ENCODE results near the gene MYH15.

Gene MYH15

DNA sequence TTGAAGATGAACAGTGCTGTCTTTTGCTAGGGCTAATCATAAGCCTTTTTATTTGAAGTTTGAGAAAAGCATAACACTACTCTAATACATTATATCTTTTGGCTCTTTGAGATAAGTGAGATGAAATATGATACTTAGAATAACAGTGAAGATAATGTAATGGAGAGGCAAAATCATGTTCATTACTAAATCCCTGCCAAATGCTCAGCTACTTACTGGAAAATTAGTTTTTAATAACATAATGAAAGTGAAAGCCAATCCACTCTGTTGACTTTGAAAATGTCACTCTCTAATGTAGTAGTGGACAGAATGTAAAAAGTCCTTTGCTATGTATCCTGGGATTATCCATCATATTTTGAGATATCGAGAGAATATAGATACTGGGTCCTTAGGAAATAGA, 35.9 kb upstream of the MYH15 start:
- Histone ChIP-seq H3K36me3 (ENCODE audit: insufficient read depth, low read length) (peaks cover 22% of the 10 kb centered on the region), H3K4me3 (no peak overlapping the region), H3K9me3 (ENCODE audit: low read depth, low read length) (no peaks in the 10 kb centered on the region), H3K27ac (no peak overlapping the region), H3K9ac (ENCODE audit: insufficient read length) (no peak overlapping the region)
- no peak for DNase-seq (ENCODE audit: low read depth, low spot score)
- no peak for TF ChIP-seq FOXP2 (optimal IDR thresholded peaks at IDR 0.05; ENCODE audit: control extremely low read depth, extremely low read length, insufficient read depth)
- no peak for TF ChIP-seq EZH2 (IDR thresholded peaks at IDR 0.05)
- no peak for TF ChIP-seq POLR2AphosphoS5 (IDR thresholded peaks at IDR 0.05; ENCODE audit: borderline replicate concordance, low read depth, low read length)

DNA sequence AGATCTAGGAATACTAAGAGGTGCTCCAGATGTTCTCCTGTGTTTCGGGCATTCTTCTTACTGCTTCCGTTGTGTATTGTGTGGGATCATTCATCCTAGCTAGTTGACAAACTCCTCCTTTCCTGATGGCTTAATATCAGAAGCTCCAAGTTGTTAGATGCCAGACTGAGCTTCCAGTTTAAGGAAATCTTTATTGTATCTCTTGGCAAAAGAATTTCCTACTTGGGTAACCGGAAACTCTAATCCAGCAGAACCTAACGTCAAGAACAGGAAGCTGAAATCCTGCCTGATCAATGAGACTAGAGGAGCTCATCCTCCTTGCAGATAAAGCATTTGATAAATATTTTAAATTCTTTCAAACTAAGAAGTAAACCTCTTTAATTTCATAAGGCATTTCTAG, 27.7 kb upstream of the MYH15 start:
- DNase-seq (ENCODE audit: low read depth, low spot score), result peak; percentile 18
- H3K4me3 ChIP-seq, result peak overlapping the region; percentile 10; the same call in 1 of the 2 replicates
- peak overlapping the region; percentile 21; the same call in 1 of the 2 replicates for H3K27ac ChIP-seq
- no peak overlapping the region for H3K9ac ChIP-seq (ENCODE audit: insufficient read length)
- H3K9me3 ChIP-seq (ENCODE audit: low read depth, low read length), result no peaks in the 10 kb centered on the region
- TF ChIP-seq POLR2AphosphoS5 (IDR thresholded peaks at IDR 0.05; ENCODE audit: borderline replicate concordance, low read depth, low read length), result no peak
- TF ChIP-seq FOXP2 (optimal IDR thresholded peaks at IDR 0.05; ENCODE audit: control extremely low read depth, extremely low read length, insufficient read depth), result no peak
- no peak for TF ChIP-seq EZH2 (IDR thresholded peaks at IDR 0.05)
- peaks cover 6% of the 10 kb centered on the region; the same call in 1 of the 2 replicates for H3K36me3 ChIP-seq (ENCODE audit: insufficient read depth, low read length)

DNA sequence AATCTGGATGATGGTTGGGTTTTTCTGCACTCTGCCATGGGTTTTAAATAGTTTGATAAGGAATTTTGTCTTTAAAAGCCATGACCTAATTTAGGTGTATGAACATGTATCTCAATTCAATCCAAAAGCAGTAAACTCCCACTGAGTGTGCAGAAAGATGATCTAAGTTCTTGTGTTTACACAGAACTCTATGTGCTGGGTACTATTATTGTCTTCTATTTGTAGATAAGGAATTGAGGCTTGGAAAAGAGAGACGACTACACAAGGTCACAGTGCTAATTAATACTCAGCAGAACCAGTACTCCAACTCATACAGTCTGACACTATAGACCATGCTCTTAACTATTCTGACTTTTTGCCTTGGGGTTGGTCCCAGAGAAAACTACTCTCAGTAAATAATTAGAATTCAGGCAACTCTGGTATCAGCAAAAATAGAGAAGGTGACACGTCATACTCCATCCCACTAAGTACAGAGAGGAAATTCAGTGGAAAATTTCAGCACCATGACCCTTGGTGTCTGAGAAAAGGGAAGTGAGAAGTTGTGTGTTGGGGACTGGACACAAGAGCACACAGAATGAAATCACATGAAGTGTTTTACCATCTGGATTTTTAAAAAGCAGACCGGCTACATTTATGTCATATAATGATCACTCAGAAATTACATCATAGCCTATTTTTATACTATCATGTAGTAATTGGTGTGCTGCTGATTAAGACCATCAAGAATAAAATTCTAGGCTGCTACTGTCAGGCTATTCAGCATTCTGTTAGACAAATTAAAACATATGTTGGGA, 18.3 kb upstream of the MYH15 start:
- Histone ChIP-seq H3K4me3 (no peak overlapping the region), H3K9me3 (ENCODE audit: low read depth, low read length) (no peaks in the 10 kb centered on the region), H3K9ac (ENCODE audit: insufficient read length) (no peak overlapping the region), H3K27ac (no peak overlapping the region), H3K36me3 (ENCODE audit: insufficient read depth, low read length) (no peaks in the 10 kb centered on the region)
- TF ChIP-seq EZH2 (IDR thresholded peaks at IDR 0.05) (no peak), FOXP2 (optimal IDR thresholded peaks at IDR 0.05; ENCODE audit: control extremely low read depth, extremely low read length, insufficient read depth) (no peak), POLR2AphosphoS5 (IDR thresholded peaks at IDR 0.05; ENCODE audit: borderline replicate concordance, low read depth, low read length) (no peak)
- no peak for DNase-seq (ENCODE audit: low read depth, low spot score)

DNA sequence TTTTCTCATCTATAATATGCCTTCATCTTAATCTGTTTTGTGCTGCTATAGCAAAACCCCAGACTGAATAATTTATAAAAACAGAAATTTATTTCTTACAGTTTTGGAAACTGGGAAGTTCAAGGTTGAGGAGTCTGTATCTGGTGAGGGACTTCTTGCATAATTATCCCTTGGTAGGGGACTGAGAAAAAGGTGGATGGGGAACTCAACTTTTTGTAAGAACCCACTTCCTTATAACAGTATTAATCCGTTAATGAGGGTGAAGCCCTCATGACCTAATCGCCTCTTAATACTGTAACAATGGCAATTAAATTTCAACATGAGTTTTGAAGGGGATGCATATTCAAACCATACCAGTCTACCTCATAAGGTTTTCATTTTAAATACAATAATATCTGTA, 17.4 kb upstream of the MYH15 start:
- TF ChIP-seq EZH2 (IDR thresholded peaks at IDR 0.05) (no peak), FOXP2 (optimal IDR thresholded peaks at IDR 0.05; ENCODE audit: control extremely low read depth, extremely low read length, insufficient read depth) (no peak), POLR2AphosphoS5 (IDR thresholded peaks at IDR 0.05; ENCODE audit: borderline replicate concordance, low read depth, low read length) (no peak)
- H3K9ac ChIP-seq (ENCODE audit: insufficient read length), result no peak overlapping the region
- no peaks in the 10 kb centered on the region for H3K36me3 ChIP-seq (ENCODE audit: insufficient read depth, low read length)
- no peaks in the 10 kb centered on the region for H3K9me3 ChIP-seq (ENCODE audit: low read depth, low read length)
- no peak for DNase-seq (ENCODE audit: low read depth, low spot score)
- H3K4me3 ChIP-seq, result no peak overlapping the region
- H3K27ac ChIP-seq, result no peak overlapping the region

DNA sequence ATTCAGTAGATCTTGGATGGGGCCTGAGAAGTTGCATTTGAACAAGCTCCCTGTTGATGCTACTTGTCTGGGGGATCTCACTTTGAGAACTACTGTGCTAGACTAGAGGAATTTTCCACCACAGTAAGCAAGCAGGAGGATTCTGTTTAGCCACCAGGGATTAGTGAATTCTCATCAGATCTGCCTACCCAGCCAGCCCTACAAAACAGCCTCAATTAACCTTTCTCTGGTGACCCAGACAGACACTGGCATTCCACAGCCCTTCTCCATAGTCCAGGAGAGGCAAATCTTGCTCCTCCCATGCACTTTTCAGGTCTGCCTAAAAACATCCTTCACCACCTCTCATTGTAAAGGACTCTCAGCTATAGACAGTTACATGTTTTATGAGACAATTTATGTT, 16.7 kb upstream of the MYH15 start:
- TF ChIP-seq EZH2 (IDR thresholded peaks at IDR 0.05) (no peak), FOXP2 (optimal IDR thresholded peaks at IDR 0.05; ENCODE audit: control extremely low read depth, extremely low read length, insufficient read depth) (no peak)
- no peak overlapping the region for H3K9ac ChIP-seq (ENCODE audit: insufficient read length)
- no peaks in the 10 kb centered on the region for H3K36me3 ChIP-seq (ENCODE audit: insufficient read depth, low read length)
- H3K4me3 ChIP-seq, result no peak overlapping the region
- no peak overlapping the region for H3K27ac ChIP-seq
- no peak for DNase-seq (ENCODE audit: low read depth, low spot score)
- no peaks in the 10 kb centered on the region for H3K9me3 ChIP-seq (ENCODE audit: low read depth, low read length)

DNA sequence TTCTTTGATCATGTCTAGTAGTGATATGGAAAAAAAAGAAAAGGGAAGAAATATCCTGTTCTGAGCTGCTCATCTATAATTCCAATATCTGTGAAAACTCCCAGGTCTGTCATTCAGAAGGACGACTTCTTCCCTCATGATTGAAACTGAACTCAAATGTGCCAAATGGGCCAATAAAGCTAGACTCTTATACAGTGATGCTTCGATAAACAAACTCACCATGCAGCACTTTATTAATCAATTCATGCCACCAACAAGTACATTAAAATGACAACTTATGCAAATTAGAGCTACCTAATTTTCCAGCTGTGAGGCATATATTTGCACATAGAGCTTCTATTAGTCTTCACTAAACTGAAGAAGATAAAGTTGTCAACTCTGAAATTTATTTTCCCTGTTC, 15.6 kb upstream of the MYH15 start:
- Histone ChIP-seq H3K9ac (ENCODE audit: insufficient read length) (no peak overlapping the region), H3K9me3 (ENCODE audit: low read depth, low read length) (no peaks in the 10 kb centered on the region), H3K27ac (no peak overlapping the region), H3K4me3 (no peak overlapping the region), H3K36me3 (ENCODE audit: insufficient read depth, low read length) (no peaks in the 10 kb centered on the region)
- DNase-seq (ENCODE audit: low read depth, low spot score), result no peak
- no peak for TF ChIP-seq EZH2 (IDR thresholded peaks at IDR 0.05)
- TF ChIP-seq POLR2AphosphoS5 (IDR thresholded peaks at IDR 0.05; ENCODE audit: borderline replicate concordance, low read depth, low read length), result no peak
- TF ChIP-seq FOXP2 (optimal IDR thresholded peaks at IDR 0.05; ENCODE audit: control extremely low read depth, extremely low read length, insufficient read depth), result no peak

DNA sequence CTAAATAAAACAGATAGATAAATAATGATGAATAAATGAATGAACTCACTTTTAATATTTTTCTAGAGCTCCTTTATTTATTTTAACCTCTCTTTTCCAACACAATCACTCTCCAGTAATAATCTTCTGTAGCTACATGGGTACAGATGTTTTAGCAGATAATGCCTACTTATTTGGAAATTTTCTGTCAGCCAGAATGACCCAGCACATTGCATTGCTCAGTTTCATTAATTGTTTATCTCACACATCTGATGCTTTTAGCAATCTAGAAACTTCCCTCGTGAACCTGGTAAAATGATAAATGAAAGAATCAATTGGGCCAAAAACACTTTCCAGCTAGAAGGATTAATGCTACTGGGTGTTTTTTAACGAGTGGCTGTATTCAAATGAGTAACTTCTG, 14.9 kb upstream of the MYH15 start:
- Histone ChIP-seq H3K27ac (no peak overlapping the region), H3K9me3 (ENCODE audit: low read depth, low read length) (no peaks in the 10 kb centered on the region)
- no peak for TF ChIP-seq POLR2AphosphoS5 (IDR thresholded peaks at IDR 0.05; ENCODE audit: borderline replicate concordance, low read depth, low read length)
- no peak for TF ChIP-seq EZH2 (IDR thresholded peaks at IDR 0.05)
- no peak for TF ChIP-seq FOXP2 (optimal IDR thresholded peaks at IDR 0.05; ENCODE audit: control extremely low read depth, extremely low read length, insufficient read depth)

DNA sequence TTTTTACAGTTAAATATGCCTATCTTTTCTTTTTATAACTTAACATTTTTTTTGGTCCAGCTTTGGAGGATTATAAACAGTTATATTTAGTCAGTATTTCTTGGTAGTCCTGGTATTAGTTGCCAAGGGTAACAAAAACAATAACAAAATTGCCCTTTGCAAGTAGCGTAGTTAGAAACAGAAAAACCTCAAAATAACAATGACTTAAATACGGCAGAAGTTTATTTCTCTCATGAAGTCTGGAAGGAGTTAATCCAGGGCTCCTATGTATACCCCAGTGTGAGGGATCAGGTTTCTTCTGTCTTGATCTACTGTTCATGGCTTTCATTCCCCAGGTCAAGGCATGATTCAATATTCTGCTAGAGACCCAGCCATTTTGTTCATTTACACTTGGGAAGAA, 14.1 kb upstream of the MYH15 start:
- H3K36me3 ChIP-seq (ENCODE audit: insufficient read depth, low read length), result no peaks in the 10 kb centered on the region
- H3K27ac ChIP-seq, result no peak overlapping the region
- no peaks in the 10 kb centered on the region for H3K9me3 ChIP-seq (ENCODE audit: low read depth, low read length)
- no peak overlapping the region for H3K9ac ChIP-seq (ENCODE audit: insufficient read length)
- TF ChIP-seq FOXP2 (optimal IDR thresholded peaks at IDR 0.05; ENCODE audit: control extremely low read depth, extremely low read length, insufficient read depth) (no peak), POLR2AphosphoS5 (IDR thresholded peaks at IDR 0.05; ENCODE audit: borderline replicate concordance, low read depth, low read length) (no peak), EZH2 (IDR thresholded peaks at IDR 0.05) (no peak)
- no peak overlapping the region for H3K4me3 ChIP-seq
- DNase-seq (ENCODE audit: low read depth, low spot score), result no peak

More for the DNA sequence above, 14.9 kb upstream of the MYH15 start:
- H3K9ac ChIP-seq (ENCODE audit: insufficient read length), result no peak overlapping the region
- DNase-seq (ENCODE audit: low read depth, low spot score), result no peak
- H3K4me3 ChIP-seq, result no peak overlapping the region
- no peaks in the 10 kb centered on the region for H3K36me3 ChIP-seq (ENCODE audit: insufficient read depth, low read length)

DNA sequence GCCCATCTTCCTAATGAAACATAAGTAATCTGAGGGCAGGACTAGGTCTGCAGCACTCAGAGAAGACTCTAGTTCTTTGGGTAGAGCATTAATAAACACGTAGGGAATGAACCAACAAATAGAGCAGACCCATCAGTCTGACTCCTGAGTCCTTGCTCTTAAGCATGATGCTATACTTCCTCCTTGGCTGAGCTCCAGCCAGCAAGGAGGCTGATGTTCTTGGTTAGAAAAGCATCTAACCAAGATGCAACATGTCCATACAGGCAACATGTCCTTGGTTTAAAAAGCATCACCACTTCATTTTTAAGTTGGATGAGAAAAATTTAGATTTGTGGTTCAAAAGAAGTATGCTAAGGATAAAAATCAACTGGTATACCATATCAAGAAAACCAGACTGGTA, 8.5 kb upstream of the MYH15 start:
- Histone ChIP-seq H3K9me3 (ENCODE audit: low read depth, low read length) (no peaks in the 10 kb centered on the region), H3K4me3 (no peak overlapping the region), H3K36me3 (ENCODE audit: insufficient read depth, low read length) (no peaks in the 10 kb centered on the region), H3K9ac (ENCODE audit: insufficient read length) (no peak overlapping the region), H3K27ac (no peak overlapping the region)
- TF ChIP-seq POLR2AphosphoS5 (IDR thresholded peaks at IDR 0.05; ENCODE audit: borderline replicate concordance, low read depth, low read length) (no peak), EZH2 (IDR thresholded peaks at IDR 0.05) (no peak), FOXP2 (optimal IDR thresholded peaks at IDR 0.05; ENCODE audit: control extremely low read depth, extremely low read length, insufficient read depth) (no peak)
- DNase-seq (ENCODE audit: low read depth, low spot score), result no peak

Data from SK-N-MC (cell line).